SJSA1 (cell line): ENCODE results near the gene NSFL1C. TPM values are rescaled to one million over a fixed set of nuclear protein-coding genes. Genes with fewer than 3 reads are reported as not detected.

Experiments
- DNase-seq, 2 experiments: peaks; one replicate each; pipeline ENCODE4 v3.0.0-alpha.2; 2015 to 2020; ENCODE audit warnings: low spot score in 2 of 2, low read depth in 1 of 2
- H3K27ac ChIP-seq: fragments of 250-450 bp; sonication (Bioruptor Pico); 2 replicates; pipeline ENCODE4 v1.5.1; 2020; ENCODE audit warnings: mild to moderate bottlenecking, moderate library complexity
- H3K27me3 ChIP-seq: fragments of 250-450 bp; sonication (Bioruptor Pico); replicated peaks from 2 replicates; pipeline ENCODE4 v1.5.1; 2020; ENCODE audit warnings: mild to moderate bottlenecking, moderate library complexity
- H3K36me3 ChIP-seq: fragments of 250-450 bp; sonication (Bioruptor Pico); 2 replicates; pipeline ENCODE4 v1.5.1; 2020; ENCODE audit warnings: mild to moderate bottlenecking
- H3K4me1 ChIP-seq: fragments of 250-450 bp; sonication (Bioruptor Pico); replicated peaks from 2 replicates; pipeline ENCODE4 v1.6.1; 2021; ENCODE audit warnings: mild to moderate bottlenecking
- H3K4me3 ChIP-seq: fragments of 250-450 bp; sonication (Bioruptor Pico); 2 replicates; pipeline ENCODE4 v1.5.1; 2020; ENCODE audit warnings: mild to moderate bottlenecking
- H3K9me3 ChIP-seq: fragments of 250-450 bp; sonication (Bioruptor Pico); replicated peaks from 2 replicates; pipeline ENCODE4 v1.5.1; 2020; ENCODE audit warnings: mild to moderate bottlenecking
- total RNA-seq: library from RNA; depleted of rRNA; stranded (reverse); fragments of >200 nt; shearing (Covaris generic); gene quantifications from 2 replicates; pipeline ENCODE4 v1.2.3, GENCODE V29; 2014

The NSFL1C gene
- total RNA-seq, 1 experiment from 2014 or later: 57.3 TPM

GRCh38 chr20:1436263-1436662 lies 30.4 kb downstream of the NSFL1C start:
- no peak for DNase-seq
- peaks cover under 1% of the 10 kb centered on the region; the same call in 1 of the 2 replicates for H3K36me3 ChIP-seq
- H3K4me1 ChIP-seq: peaks cover 11% of the 10 kb centered on the region
- no peak overlapping the region for H3K27ac ChIP-seq
- H3K4me3 ChIP-seq: no peak overlapping the region
- no peaks in the 10 kb centered on the region for H3K27me3 ChIP-seq
- H3K9me3 ChIP-seq: no peaks in the 10 kb centered on the region; the same call in 1 of the 2 replicates

DNA sequence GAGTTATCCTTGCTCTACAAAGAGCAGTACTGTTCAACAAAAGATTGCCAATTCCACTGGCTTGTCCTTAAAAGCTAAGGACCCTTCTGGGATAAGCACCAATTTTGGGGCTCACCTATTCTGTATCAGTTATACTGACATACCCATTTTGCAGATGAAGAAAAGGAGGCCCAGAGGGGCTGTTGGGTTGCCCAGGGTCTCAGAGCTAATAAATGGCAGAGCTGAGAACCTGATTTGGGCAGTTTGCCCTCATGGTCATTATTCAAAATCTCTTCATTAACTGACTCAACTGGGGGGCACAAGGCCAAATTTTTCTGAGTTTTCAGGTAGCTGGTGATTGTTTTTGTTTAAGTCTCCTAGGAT lies 31.3 kb downstream of the NSFL1C start:
- H3K4me1 ChIP-seq: peaks cover 11% of the 10 kb centered on the region
- no peak for DNase-seq
- no peaks in the 10 kb centered on the region for H3K27me3 ChIP-seq
- no peaks in the 10 kb centered on the region for H3K36me3 ChIP-seq
- no peak overlapping the region for H3K27ac ChIP-seq
- H3K9me3 ChIP-seq: no peaks in the 10 kb centered on the region; the same call in 1 of the 2 replicates
- H3K4me3 ChIP-seq: no peak overlapping the region

DNA sequence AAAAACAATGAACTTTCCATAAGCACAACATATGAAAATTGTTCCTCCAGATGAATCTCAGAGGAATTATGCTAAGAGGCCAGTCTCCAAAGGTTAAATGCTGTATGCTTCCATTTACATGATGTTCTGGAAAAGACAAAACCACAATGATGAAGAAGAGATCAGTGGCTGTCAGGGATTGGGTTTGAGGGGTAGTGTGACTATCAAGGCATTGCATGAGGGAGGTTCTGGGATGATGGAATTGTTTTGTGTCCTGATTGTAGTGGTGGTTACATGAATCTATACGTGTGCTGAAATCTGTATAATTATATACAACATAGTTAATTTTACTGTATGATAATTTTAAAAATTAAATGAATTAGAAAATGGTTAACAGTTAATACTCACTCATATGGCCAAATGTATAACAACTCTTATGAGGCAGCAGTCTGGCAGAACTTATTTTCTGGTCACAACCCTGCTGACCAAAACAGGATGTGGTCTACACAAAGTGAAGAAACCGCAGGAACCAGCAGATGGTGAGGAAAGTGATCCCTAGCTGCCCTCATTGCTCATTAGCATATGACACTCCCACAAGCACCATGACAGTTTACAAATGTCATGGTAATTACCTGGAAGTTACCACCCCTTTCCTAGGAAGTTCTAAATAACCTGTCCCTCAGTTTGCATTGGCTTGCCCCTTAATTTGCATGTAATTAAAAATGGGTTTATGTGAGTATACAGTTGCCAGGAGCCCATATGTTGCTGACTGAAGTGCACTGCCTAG lies 31.9 kb downstream of the NSFL1C start:
- no peak overlapping the region for H3K4me3 ChIP-seq
- DNase-seq: peak; percentile 41 to 71
- H3K9me3 ChIP-seq: no peaks in the 10 kb centered on the region; the same call in 1 of the 2 replicates
- no peaks in the 10 kb centered on the region for H3K36me3 ChIP-seq
- H3K27me3 ChIP-seq: no peaks in the 10 kb centered on the region
- peaks cover 11% of the 10 kb centered on the region for H3K4me1 ChIP-seq
- H3K27ac ChIP-seq: peak overlapping the region; percentile 27; the same call in 1 of the 2 replicates

DNA sequence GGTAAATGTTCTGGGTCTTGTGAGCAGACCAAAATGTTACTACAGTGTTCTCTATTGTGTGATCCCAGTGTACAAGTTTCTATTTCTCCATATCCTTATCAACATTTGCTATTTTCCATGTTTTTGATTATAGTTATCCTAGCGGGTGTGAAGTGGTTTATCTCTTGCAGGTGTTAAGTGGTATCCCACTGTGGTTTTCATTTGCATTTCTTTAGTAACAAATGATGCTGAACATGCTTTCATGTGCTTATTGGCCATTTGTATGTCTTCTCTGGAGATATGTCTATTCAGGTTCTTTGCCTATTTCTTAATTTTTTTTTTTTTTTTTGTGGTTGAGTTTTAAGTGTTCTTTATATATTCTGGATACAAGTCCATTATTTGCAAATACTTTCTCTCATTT lies 35.5 kb downstream of the NSFL1C start:
- H3K4me1 ChIP-seq: peaks cover 16% of the 10 kb centered on the region
- no peak overlapping the region for H3K4me3 ChIP-seq
- H3K9me3 ChIP-seq: no peaks in the 10 kb centered on the region; the same call in 1 of the 2 replicates
- DNase-seq: no peak
- no peak overlapping the region for H3K27ac ChIP-seq
- H3K27me3 ChIP-seq: no peaks in the 10 kb centered on the region
- no peaks in the 10 kb centered on the region for H3K36me3 ChIP-seq

- Histone ChIP-seq H3K27ac (no peak overlapping the region), H3K9me3 (no peaks in the 10 kb centered on the region; the same call in 1 of the 2 replicates), H3K4me1 (peaks cover 14% of the 10 kb centered on the region), H3K27me3 (no peaks in the 10 kb centered on the region), H3K4me3 (no peak overlapping the region), H3K36me3 (no peaks in the 10 kb centered on the region)
- DNase-seq: no peak
Observed at GRCh38 chr20:1430004-1430451, 36.6 kb downstream of the NSFL1C start.

GRCh38 chr20:1429143-1429728 lies 37.4 kb downstream of the NSFL1C start:
- Histone ChIP-seq H3K9me3 (no peaks in the 10 kb centered on the region; the same call in 1 of the 2 replicates), H3K36me3 (no peaks in the 10 kb centered on the region), H3K4me3 (no peak overlapping the region), H3K4me1 (peaks cover 6% of the 10 kb centered on the region; the same call in 1 of the 2 replicates), H3K27me3 (no peaks in the 10 kb centered on the region), H3K27ac (no peak overlapping the region)
- no peak for DNase-seq

DNA sequence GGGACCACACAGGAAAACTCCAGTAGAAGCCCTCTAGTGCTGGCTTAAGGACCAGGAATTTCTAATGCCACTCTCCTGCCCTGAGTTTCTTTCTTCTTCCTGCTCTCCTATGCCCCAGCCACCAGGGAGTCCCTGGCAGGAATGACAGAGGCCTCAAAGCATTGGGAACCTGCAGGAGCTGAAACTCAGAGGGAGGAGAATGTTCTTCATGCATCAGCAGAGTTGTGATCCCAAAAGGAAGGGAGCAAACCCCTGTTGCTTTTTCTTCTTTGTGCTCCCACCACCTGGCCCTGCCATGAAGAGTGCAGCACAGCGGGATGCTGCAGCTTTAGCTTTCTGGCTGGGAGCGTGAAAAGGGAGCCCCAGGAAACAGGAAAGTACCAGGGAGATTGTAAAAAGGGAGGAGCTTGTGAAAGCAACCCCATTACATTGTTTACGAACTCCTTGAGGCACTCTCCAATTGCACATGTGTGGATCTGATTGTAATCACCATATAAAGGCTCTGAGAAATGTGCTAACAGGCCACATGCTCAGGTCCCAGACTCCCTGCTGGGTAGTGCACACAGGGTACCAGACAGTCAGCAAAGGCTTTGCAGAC lies 39.1 kb downstream of the NSFL1C start:
- no peaks in the 10 kb centered on the region for H3K36me3 ChIP-seq
- no peak overlapping the region for H3K27ac ChIP-seq
- H3K9me3 ChIP-seq: no peaks in the 10 kb centered on the region; the same call in 1 of the 2 replicates
- peaks cover 6% of the 10 kb centered on the region; the same call in 1 of the 2 replicates for H3K4me1 ChIP-seq
- H3K4me3 ChIP-seq: no peak overlapping the region
- H3K27me3 ChIP-seq: no peaks in the 10 kb centered on the region
- DNase-seq: no peak

DNA sequence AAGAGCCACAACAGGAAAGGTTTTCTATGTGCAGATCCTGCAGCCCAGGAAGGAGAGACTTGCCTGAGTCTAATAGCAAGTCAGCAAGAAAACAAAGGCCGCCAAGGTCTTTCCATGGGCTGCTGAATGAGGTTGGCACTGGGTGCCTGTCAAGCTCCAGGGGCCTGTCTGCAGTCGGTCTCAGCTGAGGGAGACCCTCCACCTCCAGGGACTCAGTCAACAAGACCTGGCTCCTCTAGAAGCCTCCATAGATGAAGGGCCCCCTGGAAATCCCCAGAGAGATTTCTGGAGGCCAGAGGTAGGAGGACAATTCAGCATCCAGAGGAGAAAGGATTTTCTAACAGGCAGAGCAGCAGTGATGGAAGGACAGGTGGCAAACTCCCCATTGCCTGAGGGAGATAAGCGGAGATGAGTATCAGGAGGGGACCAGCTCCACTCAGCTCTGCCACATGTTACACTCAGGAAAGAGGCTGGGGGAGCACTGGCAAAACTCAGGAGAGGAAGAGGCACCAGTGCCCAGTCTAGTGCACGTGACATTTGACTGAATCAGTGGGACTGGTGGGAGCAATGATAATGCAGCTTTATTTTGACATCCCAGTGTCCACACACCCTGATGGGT lies 40.3 kb downstream of the NSFL1C start:
- Histone ChIP-seq H3K27me3 (no peaks in the 10 kb centered on the region), H3K9me3 (no peaks in the 10 kb centered on the region), H3K27ac (no peak overlapping the region), H3K4me3 (no peak overlapping the region), H3K4me1 (peaks cover 6% of the 10 kb centered on the region; the same call in 1 of the 2 replicates), H3K36me3 (no peaks in the 10 kb centered on the region)
- DNase-seq: no peak

- no peak overlapping the region for H3K27ac ChIP-seq
- no peak for DNase-seq
- H3K9me3 ChIP-seq: peaks cover 2% of the 10 kb centered on the region; the same call in 1 of the 2 replicates
- H3K27me3 ChIP-seq: no peaks in the 10 kb centered on the region
- H3K36me3 ChIP-seq: no peaks in the 10 kb centered on the region
- H3K4me3 ChIP-seq: no peak overlapping the region
- peaks cover 3% of the 10 kb centered on the region; the same call in 1 of the 2 replicates for H3K4me1 ChIP-seq
Observed at GRCh38 chr20:1424336-1424735, 42.3 kb downstream of the NSFL1C start.

DNA sequence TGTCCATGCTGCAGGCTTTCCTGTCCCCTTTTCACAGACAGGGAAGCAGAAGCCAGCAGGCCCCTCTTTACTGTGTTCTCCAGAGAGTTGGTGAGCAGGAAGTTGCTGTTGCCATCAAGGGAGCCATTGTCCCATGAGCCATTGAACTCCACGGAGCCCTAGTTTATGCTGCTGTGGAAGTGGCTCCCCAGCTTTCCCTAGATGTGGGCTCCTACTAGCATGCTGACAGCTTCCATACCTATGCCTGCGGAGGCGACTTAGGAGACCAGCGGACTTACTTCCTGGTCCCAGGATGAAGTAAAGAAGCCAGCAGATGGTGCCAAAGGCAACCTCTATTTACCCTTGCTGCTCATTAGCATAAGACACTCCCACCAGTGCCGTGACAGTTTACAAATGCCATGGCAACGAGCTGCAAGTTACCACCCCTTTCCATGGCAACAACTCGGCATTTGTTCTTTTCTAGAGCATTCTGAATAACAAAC lies 43.0 kb downstream of the NSFL1C start:
- no peaks in the 10 kb centered on the region for H3K27me3 ChIP-seq
- no peaks in the 10 kb centered on the region for H3K36me3 ChIP-seq
- peak in 1 of 2 experiments; percentile 55 for DNase-seq
- no peak overlapping the region for H3K4me3 ChIP-seq
- H3K9me3 ChIP-seq: peaks cover 2% of the 10 kb centered on the region; the same call in 1 of the 2 replicates
- peaks cover 2% of the 10 kb centered on the region for H3K4me1 ChIP-seq
- no peak overlapping the region for H3K27ac ChIP-seq

- no peak overlapping the region for H3K27ac ChIP-seq
- no peaks in the 10 kb centered on the region for H3K36me3 ChIP-seq
Observed at GRCh38 chr20:1423206-1423605, 43.4 kb downstream of the NSFL1C start.

DNA sequence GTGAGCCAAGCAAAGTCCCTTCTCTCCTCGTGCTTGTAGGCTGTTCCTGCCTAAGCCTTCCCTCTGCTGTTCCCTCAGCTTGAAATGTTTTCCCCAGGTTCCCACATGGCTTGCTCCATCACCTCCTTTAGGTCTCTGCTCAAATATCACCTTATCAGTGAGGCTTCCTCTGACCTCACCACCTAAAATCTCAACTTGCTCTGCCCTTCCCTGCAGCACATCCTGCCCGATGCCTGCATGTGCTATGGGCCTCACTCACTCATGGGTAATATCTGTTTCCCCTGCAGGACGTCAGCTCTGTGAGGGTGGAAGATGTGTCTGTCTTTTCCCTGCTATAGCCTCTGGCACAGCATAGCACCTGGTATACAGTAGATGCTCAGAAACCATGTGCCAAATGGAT lies 43.9 kb downstream of the NSFL1C start:
- H3K4me3 ChIP-seq: no peak overlapping the region
- peaks cover 11% of the 10 kb centered on the region for H3K4me1 ChIP-seq
- no peaks in the 10 kb centered on the region for H3K36me3 ChIP-seq
- no peak overlapping the region for H3K27ac ChIP-seq
- no peak for DNase-seq
- peaks cover 2% of the 10 kb centered on the region; the same call in 1 of the 2 replicates for H3K9me3 ChIP-seq
- H3K27me3 ChIP-seq: no peaks in the 10 kb centered on the region

More at GRCh38 chr20:1423206-1423605, 43.4 kb downstream of the NSFL1C start:
- no peak for DNase-seq
- Histone ChIP-seq H3K27me3 (no peaks in the 10 kb centered on the region), H3K4me1 (peaks cover 6% of the 10 kb centered on the region), H3K4me3 (no peak overlapping the region), H3K9me3 (peaks cover 2% of the 10 kb centered on the region; the same call in 1 of the 2 replicates)

GRCh38 chr20:1420066-1420465 lies 46.6 kb downstream of the NSFL1C start:
- Histone ChIP-seq H3K27ac (no peak overlapping the region), H3K36me3 (no peaks in the 10 kb centered on the region)
- no peak for DNase-seq

More at GRCh38 chr20:1420066-1420465, 46.6 kb downstream of the NSFL1C start:
- H3K27me3 ChIP-seq: no peaks in the 10 kb centered on the region
- no peak overlapping the region for H3K4me3 ChIP-seq
- H3K4me1 ChIP-seq: peaks cover 32% of the 10 kb centered on the region
- H3K9me3 ChIP-seq: peaks cover 2% of the 10 kb centered on the region; the same call in 1 of the 2 replicates
